WTC11 (cell line): ENCODE results near the gene ABCF2. TPM values are rescaled to one million over a fixed set of nuclear protein-coding genes. Genes with fewer than 3 reads are reported as not detected.
A peak's percentile ranks its signal among the peaks of the same experiment; 100 is the strongest.

Experiments
- ATAC-seq: fragments of 200-7000 bp; cut with Tn5 transposase; 2 replicates; pipeline ENCODE4 v1.10.0; 2021; ENCODE audit warnings: mild to moderate bottlenecking, moderate library complexity
- CTCF ChIA-PET: fragments of 300-600 bp; sonication (Branson Sonifier 250); formaldehyde crosslinking; loops from one replicate; lab custom pipeline; 2021; ENCODE audit warnings: antibody characterized with exemption; lab: Charles Lee
- POLR2A ChIA-PET: fragments of 350-600 bp; sonication (Branson Sonifier 250); formaldehyde crosslinking; loops from one replicate; lab custom pipeline; 2021; ENCODE audit warnings: antibody characterized with exemption; lab: Charles Lee
- DNase-seq: peaks from one replicate; pipeline ENCODE4 v3.0.0; 2021; ENCODE audit warnings: low spot score
- H3K27ac Mint-ChIP-seq: 2 replicates; pipeline ENCODE4 v1.8.0; 2021; ENCODE audit warnings: mixed read lengths
- H3K27me3 Mint-ChIP-seq: 2 replicates; pipeline ENCODE4 v1.8.0; 2021; ENCODE audit warnings: low read depth, mild to moderate bottlenecking, moderate library complexity, mixed read lengths
- H3K36me3 Mint-ChIP-seq: 2 replicates; pipeline ENCODE4 v1.8.0; 2021; ENCODE audit warnings: mixed read lengths
- H3K4me1 Mint-ChIP-seq: 2 replicates; pipeline ENCODE4 v1.8.0; 2022; ENCODE audit warnings: mixed read lengths
- H3K4me3 Mint-ChIP-seq: 2 replicates; pipeline ENCODE4 v1.8.0; 2021; ENCODE audit warnings: mild to moderate bottlenecking, moderate library complexity, mixed read lengths
- H3K9me3 Mint-ChIP-seq: 2 replicates; pipeline ENCODE4 v1.8.0; 2021; ENCODE audit warnings: mixed read lengths
- ELF4 ChIP-seq: sonication (generic); formaldehyde crosslinking; IDR thresholded peaks from 2 replicates; pipeline ENCODE4 v1.8.1; 2022; ENCODE audit warnings: low read depth, mild to moderate bottlenecking, moderate library complexity, missing genetic modification reagents
- FOXJ3 ChIP-seq: sonication (generic); formaldehyde crosslinking; IDR thresholded peaks from 2 replicates; pipeline ENCODE4 v1.9.0; 2021; ENCODE audit warnings: missing genetic modification reagents, mild to moderate bottlenecking, borderline replicate concordance
- GABPB1 ChIP-seq: sonication (generic); formaldehyde crosslinking; IDR thresholded peaks from 2 replicates; pipeline ENCODE4 v1.8.1; 2023; ENCODE audit warnings: mild to moderate bottlenecking, missing genetic modification reagents
- GTF2I ChIP-seq: fragments of 250-450 bp; sonication (Bioruptor Pico); conservative IDR thresholded peaks from 2 replicates; pipeline ENCODE4 v1.4.0; 2021; ENCODE audit warnings: mild to moderate bottlenecking
- NR1H2 ChIP-seq: sonication (generic); formaldehyde crosslinking; IDR thresholded peaks from 2 replicates; pipeline ENCODE4 v1.9.0; 2021; ENCODE audit warnings: mild to moderate bottlenecking, moderate library complexity, missing genetic modification reagents
- NR2C2 ChIP-seq: sonication (generic); formaldehyde crosslinking; IDR thresholded peaks from 2 replicates; pipeline ENCODE4 v1.8.0; 2022; ENCODE audit warnings: mild to moderate bottlenecking, missing genetic modification reagents
- PRRX2 ChIP-seq: fragments of 250-450 bp; sonication (Bioruptor Pico); IDR thresholded peaks from 2 replicates; pipeline ENCODE4 v1.8.0; 2021; ENCODE audit warnings: mild to moderate bottlenecking
- RELA ChIP-seq: sonication (generic); formaldehyde crosslinking; IDR thresholded peaks from 2 replicates; pipeline ENCODE4 v1.8.1; 2022; ENCODE audit warnings: missing genetic modification reagents, mild to moderate bottlenecking, borderline replicate concordance
- TEAD1 ChIP-seq: sonication (generic); formaldehyde crosslinking; IDR thresholded peaks from 2 replicates; pipeline ENCODE4 v1.8.0; 2022; ENCODE audit warnings: mild to moderate bottlenecking, missing genetic modification reagents
- ZNF121 ChIP-seq: sonication (generic); formaldehyde crosslinking; IDR thresholded peaks from 2 replicates; pipeline ENCODE4 v1.8.0; 2023; ENCODE audit warnings: missing genetic modification reagents
- ZNF416 ChIP-seq: fragments of 250-450 bp; sonication (Bioruptor Pico); IDR thresholded peaks from 2 replicates; pipeline ENCODE4 v1.9.0; 2021; ENCODE audit warnings: mild to moderate bottlenecking, inconsistent platforms
- ZNF423 ChIP-seq: fragments of 250-450 bp; sonication (Bioruptor Pico); IDR thresholded peaks from 2 replicates; pipeline ENCODE4 v2.1.2; 2022; ENCODE audit warnings: mild to moderate bottlenecking, moderate library complexity
- total RNA-seq: library from RNA; stranded (reverse); gene quantifications from 3 replicates; pipeline ENCODE4 v1.2.3, GENCODE V29; 2021
- TF ChIP-seq, protein P1 (sequence below): sonication (generic); formaldehyde crosslinking; conservative IDR thresholded peaks from 2 replicates; pipeline ENCODE4 v1.8.1; 2022; ENCODE audit warnings: mild to moderate bottlenecking, missing genetic modification reagents
- TF ChIP-seq, protein P2 (sequence below): sonication (generic); formaldehyde crosslinking; IDR thresholded peaks from 2 replicates; pipeline ENCODE4 v1.8.1; 2022; ENCODE audit warnings: mild to moderate bottlenecking, moderate library complexity, missing genetic modification reagents
- TF ChIP-seq, protein P3 (sequence below): sonication (generic); formaldehyde crosslinking; IDR thresholded peaks from 2 replicates; pipeline ENCODE4 v1.8.1; 2023; ENCODE audit warnings: mild to moderate bottlenecking, missing genetic modification reagents
- TF ChIP-seq, protein P4 (sequence below): sonication (generic); formaldehyde crosslinking; IDR thresholded peaks from 2 replicates; pipeline ENCODE4 v1.8.1; 2023; ENCODE audit warnings: mild to moderate bottlenecking, moderate library complexity, missing genetic modification reagents
- TF ChIP-seq, protein P5 (sequence below): sonication (generic); formaldehyde crosslinking; IDR thresholded peaks from 2 replicates; pipeline ENCODE4 v1.8.0; 2023; ENCODE audit warnings: mild to moderate bottlenecking, missing genetic modification reagents
- TF ChIP-seq, protein P6 (sequence below): sonication (generic); formaldehyde crosslinking; IDR thresholded peaks from 2 replicates; pipeline ENCODE4 v1.8.1; 2022; ENCODE audit warnings: mild to moderate bottlenecking, missing genetic modification reagents, moderate library complexity, borderline replicate concordance

ABCF2 gene
- total RNA-seq, 1 experiment from 2014 or later = 43.7 TPM

DNA sequence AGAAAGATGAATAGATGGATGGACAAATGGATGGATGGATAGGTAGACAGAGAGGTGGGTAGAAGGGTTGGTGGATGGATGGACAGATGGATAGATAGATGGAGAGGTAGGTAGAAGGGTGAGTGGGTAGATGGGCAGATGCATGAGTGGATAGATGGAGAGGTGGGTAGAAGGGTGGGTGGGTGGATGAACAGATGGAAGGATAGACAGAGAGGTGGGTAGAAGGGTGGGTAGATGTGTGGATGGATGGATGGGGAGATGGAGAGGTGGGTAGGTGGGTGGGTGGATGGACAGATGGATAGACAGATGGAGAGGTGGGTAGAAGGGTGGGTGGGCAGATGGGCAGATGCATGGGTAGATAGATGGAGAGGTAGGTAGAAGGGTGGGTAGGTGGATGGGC, 29.1 kb downstream of the ABCF2 start (continued):
- TF ChIP-seq, protein P1, sequence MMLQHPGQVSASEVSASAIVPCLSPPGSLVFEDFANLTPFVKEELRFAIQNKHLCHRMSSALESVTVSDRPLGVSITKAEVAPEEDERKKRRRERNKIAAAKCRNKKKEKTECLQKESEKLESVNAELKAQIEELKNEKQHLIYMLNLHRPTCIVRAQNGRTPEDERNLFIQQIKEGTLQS (CRISPR knock-in tag) = no peak

DNA sequence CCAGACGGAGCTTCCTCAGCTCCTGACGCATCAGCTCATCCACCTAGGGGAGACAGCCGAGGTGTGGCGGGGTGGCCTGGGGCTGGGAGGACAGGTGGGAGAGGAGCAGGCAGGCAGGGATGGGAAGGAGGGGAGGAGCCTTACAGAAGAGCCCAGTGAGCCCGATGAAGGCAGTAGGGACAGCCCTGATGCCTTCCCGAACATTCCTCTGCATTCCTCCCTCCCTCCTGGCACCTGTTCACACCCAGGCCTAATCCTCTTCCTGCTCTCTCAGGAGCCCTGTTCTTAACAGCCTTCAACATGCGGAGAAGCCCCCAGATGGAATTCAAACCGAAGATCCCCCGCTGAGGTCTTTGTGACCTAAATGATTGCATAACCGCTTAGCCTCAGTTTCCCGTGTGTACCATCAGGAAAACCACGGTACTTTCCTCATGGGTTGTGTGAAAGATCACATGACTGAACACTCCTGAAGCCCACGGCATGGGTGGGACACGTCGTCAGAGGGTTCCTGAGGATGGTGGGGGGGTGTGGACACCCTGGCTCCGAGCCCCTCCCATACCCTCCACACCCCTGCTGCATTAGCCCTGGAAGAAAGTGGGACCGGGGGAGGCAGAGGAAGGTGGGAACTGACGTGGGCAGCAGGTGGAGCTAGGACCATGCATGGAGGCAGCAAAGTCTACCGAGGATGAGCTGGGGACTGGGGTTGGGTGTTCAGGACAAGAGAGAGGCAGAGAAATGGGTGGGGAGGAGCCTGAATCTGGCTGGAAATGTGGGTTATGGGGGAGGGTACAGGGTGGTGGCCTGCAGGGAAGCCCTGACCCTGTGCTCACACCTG, 31.2 kb downstream of the ABCF2 start:
- H3K27ac Mint-ChIP-seq = no peak overlapping the region
- CTCF ChIA-PET = interaction anchor here (0.5 to 1.1 kb wide), 8 partner anchors 10 to 109 kb away, joined by 3 to 8 read pairs (median 3); partner anchors contain the start of gene ABCF2
- ATAC-seq (peak; percentile 64), DNase-seq (peak; percentile 22)
- TF ChIP-seq, protein P2, sequence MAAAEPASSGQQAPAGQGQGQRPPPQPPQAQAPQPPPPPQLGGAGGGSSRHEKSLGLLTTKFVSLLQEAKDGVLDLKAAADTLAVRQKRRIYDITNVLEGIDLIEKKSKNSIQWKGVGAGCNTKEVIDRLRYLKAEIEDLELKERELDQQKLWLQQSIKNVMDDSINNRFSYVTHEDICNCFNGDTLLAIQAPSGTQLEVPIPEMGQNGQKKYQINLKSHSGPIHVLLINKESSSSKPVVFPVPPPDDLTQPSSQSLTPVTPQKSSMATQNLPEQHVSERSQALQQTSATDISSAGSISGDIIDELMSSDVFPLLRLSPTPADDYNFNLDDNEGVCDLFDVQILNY = no peak
- TF ChIP-seq TEAD1 (CRISPR knock-in tag) (no peak), NR2C2 (CRISPR knock-in tag) (no peak), ZNF416 (no peak), ZNF121 (CRISPR knock-in tag) (no peak), ELF4 (CRISPR knock-in tag) (no peak), RELA (CRISPR knock-in tag) (no peak), NR1H2 (no peak), GABPB1 (CRISPR knock-in tag) (no peak), FOXJ3 (CRISPR knock-in tag) (no peak), PRRX2 (CRISPR knock-in tag) (no peak), GTF2I (CRISPR knock-in tag) (no peak), ZNF423 (CRISPR knock-in tag) (no peak)
- TF ChIP-seq, protein P3, sequence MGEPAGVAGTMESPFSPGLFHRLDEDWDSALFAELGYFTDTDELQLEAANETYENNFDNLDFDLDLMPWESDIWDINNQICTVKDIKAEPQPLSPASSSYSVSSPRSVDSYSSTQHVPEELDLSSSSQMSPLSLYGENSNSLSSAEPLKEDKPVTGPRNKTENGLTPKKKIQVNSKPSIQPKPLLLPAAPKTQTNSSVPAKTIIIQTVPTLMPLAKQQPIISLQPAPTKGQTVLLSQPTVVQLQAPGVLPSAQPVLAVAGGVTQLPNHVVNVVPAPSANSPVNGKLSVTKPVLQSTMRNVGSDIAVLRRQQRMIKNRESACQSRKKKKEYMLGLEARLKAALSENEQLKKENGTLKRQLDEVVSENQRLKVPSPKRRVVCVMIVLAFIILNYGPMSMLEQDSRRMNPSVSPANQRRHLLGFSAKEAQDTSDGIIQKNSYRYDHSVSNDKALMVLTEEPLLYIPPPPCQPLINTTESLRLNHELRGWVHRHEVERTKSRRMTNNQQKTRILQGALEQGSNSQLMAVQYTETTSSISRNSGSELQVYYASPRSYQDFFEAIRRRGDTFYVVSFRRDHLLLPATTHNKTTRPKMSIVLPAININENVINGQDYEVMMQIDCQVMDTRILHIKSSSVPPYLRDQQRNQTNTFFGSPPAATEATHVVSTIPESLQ (CRISPR knock-in tag) = no peak
- TF ChIP-seq, protein P4, sequence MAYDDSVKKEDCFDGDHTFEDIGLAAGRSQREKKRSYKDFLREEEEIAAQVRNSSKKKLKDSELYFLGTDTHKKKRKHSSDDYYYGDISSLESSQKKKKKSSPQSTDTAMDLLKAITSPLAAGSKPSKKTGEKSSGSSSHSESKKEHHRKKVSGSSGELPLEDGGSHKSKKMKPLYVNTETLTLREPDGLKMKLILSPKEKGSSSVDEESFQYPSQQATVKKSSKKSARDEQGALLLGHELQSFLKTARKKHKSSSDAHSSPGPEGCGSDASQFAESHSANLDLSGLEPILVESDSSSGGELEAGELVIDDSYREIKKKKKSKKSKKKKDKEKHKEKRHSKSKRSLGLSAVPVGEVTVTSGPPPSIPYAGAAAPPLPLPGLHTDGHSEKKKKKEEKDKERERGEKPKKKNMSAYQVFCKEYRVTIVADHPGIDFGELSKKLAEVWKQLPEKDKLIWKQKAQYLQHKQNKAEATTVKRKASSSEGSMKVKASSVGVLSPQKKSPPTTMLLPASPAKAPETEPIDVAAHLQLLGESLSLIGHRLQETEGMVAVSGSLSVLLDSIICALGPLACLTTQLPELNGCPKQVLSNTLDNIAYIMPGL (CRISPR knock-in tag) = no peak
- TF ChIP-seq, protein P5, sequence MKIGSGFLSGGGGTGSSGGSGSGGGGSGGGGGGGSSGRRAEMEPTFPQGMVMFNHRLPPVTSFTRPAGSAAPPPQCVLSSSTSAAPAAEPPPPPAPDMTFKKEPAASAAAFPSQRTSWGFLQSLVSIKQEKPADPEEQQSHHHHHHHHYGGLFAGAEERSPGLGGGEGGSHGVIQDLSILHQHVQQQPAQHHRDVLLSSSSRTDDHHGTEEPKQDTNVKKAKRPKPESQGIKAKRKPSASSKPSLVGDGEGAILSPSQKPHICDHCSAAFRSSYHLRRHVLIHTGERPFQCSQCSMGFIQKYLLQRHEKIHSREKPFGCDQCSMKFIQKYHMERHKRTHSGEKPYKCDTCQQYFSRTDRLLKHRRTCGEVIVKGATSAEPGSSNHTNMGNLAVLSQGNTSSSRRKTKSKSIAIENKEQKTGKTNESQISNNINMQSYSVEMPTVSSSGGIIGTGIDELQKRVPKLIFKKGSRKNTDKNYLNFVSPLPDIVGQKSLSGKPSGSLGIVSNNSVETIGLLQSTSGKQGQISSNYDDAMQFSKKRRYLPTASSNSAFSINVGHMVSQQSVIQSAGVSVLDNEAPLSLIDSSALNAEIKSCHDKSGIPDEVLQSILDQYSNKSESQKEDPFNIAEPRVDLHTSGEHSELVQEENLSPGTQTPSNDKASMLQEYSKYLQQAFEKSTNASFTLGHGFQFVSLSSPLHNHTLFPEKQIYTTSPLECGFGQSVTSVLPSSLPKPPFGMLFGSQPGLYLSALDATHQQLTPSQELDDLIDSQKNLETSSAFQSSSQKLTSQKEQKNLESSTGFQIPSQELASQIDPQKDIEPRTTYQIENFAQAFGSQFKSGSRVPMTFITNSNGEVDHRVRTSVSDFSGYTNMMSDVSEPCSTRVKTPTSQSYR (CRISPR knock-in tag) = no peak
- TF ChIP-seq, protein P6, sequence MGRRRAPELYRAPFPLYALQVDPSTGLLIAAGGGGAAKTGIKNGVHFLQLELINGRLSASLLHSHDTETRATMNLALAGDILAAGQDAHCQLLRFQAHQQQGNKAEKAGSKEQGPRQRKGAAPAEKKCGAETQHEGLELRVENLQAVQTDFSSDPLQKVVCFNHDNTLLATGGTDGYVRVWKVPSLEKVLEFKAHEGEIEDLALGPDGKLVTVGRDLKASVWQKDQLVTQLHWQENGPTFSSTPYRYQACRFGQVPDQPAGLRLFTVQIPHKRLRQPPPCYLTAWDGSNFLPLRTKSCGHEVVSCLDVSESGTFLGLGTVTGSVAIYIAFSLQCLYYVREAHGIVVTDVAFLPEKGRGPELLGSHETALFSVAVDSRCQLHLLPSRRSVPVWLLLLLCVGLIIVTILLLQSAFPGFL (CRISPR knock-in tag) = no peak
- TF ChIP-seq, protein P1 (CRISPR knock-in tag) = no peak
- H3K4me3 Mint-ChIP-seq = no peak overlapping the region
- peaks cover 9% of the 10 kb centered on the region for H3K4me1 Mint-ChIP-seq
- no peaks in the 10 kb centered on the region for H3K9me3 Mint-ChIP-seq
- no peaks in the 10 kb centered on the region for H3K36me3 Mint-ChIP-seq
- H3K27me3 Mint-ChIP-seq = peaks cover 4% of the 10 kb centered on the region
- POLR2A ChIA-PET = no interaction called here
